A549 (cell line): ENCODE measurements around the gene DENND6A. TPM values are rescaled to one million over a fixed set of nuclear protein-coding genes. Genes with fewer than 3 reads are reported as not detected.

Experiments used
- ATAC-seq, 2 experiments: fragments of 200-7000 bp in 1 of 2; fragments of >200 bp in 1 of 2; cut with Nextera tagmentation in 1 of 2; cut with Tn5 transposase in 1 of 2; 3 replicates each; pipeline versions ENCODE4 v1.8.0 to v1.9.1; 2018 to 2020; ENCODE audit warnings: mild to moderate bottlenecking in 1 of 2, moderate library complexity in 1 of 2
- CTCF ChIA-PET: fragments of 300-600 bp; sonication (Branson Sonifier 250); formaldehyde crosslinking; extraction: SDS; loops from one replicate; lab custom pipeline; 2021; ENCODE audit warnings: antibody characterized with exemption, inconsistent platforms; lab: Yijun Ruan, JAX
- POLR2A ChIA-PET: fragments of 350-600 bp; formaldehyde crosslinking; extraction: SDS; loops from one replicate; lab custom pipeline; 2021; ENCODE audit warnings: antibody characterized with exemption, inconsistent platforms; lab: Yijun Ruan, JAX
- DNase-seq, 2 experiments: peaks; one replicate each; pipeline versions ENCODE4 v3.0.0 to v3.0.0-alpha.2; 2011 to 2016; ENCODE audit warnings: low read depth in 1 of 2, low spot score in 1 of 2
- FAIRE-seq: peaks from 2 replicates; lab custom pipeline; 2011; peaks lifted over from hg19 to GRCh38; lab: Jason Lieb, UNC
- H3K27ac ChIP-seq, 2 experiments: fragments of >200 bp; sonication (Bioruptor Twin); formaldehyde crosslinking; 3 replicates each; pipeline ENCODE4 v1.5.1; 2016 to 2017
- H3K4me1 ChIP-seq: fragments of >200 bp; sonication (Bioruptor Twin); formaldehyde crosslinking; 3 replicates; pipeline ENCODE4 v1.6.1; 2016
- H3K4me2 ChIP-seq: fragments of >200 bp; sonication (Bioruptor Twin); formaldehyde crosslinking; 3 replicates; pipeline ENCODE4 v1.6.1; 2016
- H3K4me3 ChIP-seq: fragments of >200 bp; sonication (Bioruptor Twin); formaldehyde crosslinking; 3 replicates; pipeline ENCODE4 v1.5.1; 2016
- H3K9me3 ChIP-seq: fragments of >200 bp; sonication (Bioruptor Twin); formaldehyde crosslinking; 3 replicates; pipeline ENCODE4 v1.6.1; 2016
- BCL3 ChIP-seq: fragments of >200 bp; sonication (Bioruptor Twin); formaldehyde crosslinking; IDR thresholded peaks from 3 replicates; pipeline ENCODE4 v1.6.1; 2016
- CBX2 ChIP-seq: fragments of 200-600 bp; sonication (generic); IDR thresholded peaks from 2 replicates; pipeline ENCODE4 v1.6.1; 2016; ENCODE audit warnings: low read depth, mild to moderate bottlenecking, borderline replicate concordance
- CEBPB ChIP-seq, 2 experiments: fragments of >200 bp in 1 of 2; sonication (Bioruptor Twin) in 1 of 2; formaldehyde crosslinking in 1 of 2; IDR thresholded peaks; 2 replicates each; pipeline ENCODE4 v1.6.1; 2012 to 2016
- CHD4 ChIP-seq: fragments of 200-600 bp; sonication (generic); IDR thresholded peaks from 2 replicates; pipeline ENCODE4 v1.6.1; 2016; ENCODE audit warnings: antibody characterized with exemption, mild to moderate bottlenecking, borderline replicate concordance
- EHMT2 ChIP-seq: fragments of 200-600 bp; sonication (generic); IDR thresholded peaks from 2 replicates; pipeline ENCODE4 v1.6.1; 2016; ENCODE audit warnings: antibody characterized with exemption, low read depth, mild to moderate bottlenecking, moderate library complexity
- ESRRA ChIP-seq: fragments of 150-350 bp; IDR thresholded peaks from 2 replicates; pipeline ENCODE4 v1.6.1; 2014; ENCODE audit warnings: mild to moderate bottlenecking, low read length, borderline replicate concordance
- FOSB ChIP-seq: fragments of 250-450 bp; sonication (Bioruptor Pico); IDR thresholded peaks from 2 replicates; pipeline ENCODE4 v1.5.0; 2020; ENCODE audit warnings: mild to moderate bottlenecking, moderate library complexity
- FOSL2 ChIP-seq, 2 experiments: fragments of 450-650 bp in 1 of 2; fragments of >200 bp in 1 of 2; sonication (Bioruptor Twin) in 1 of 2; formaldehyde crosslinking; IDR thresholded peaks; 2 replicates each; pipeline versions ENCODE4 v1.5.0 to v1.6.1; 2016 to 2020; ENCODE audit warnings: mild to moderate bottlenecking in 1 of 2, moderate library complexity in 1 of 2
- HDAC2 ChIP-seq: fragments of 200-600 bp; sonication (generic); IDR thresholded peaks from 2 replicates; pipeline ENCODE4 v1.6.1; 2016
- HMGXB4 ChIP-seq: fragments of 250-450 bp; sonication (Bioruptor Pico); IDR thresholded peaks from 2 replicates; pipeline ENCODE4 v1.5.0; 2021; ENCODE audit warnings: mild to moderate bottlenecking, moderate library complexity, borderline replicate concordance
- JUN ChIP-seq, 2 experiments: fragments of >200 bp; sonication (Bioruptor Twin); formaldehyde crosslinking; IDR thresholded peaks; 2 replicates in 1 of 2; 3 replicates in 1 of 2; pipeline ENCODE4 v1.6.1; 2016 to 2017
- MYC ChIP-seq: IDR thresholded peaks from 2 replicates; pipeline ENCODE4 v1.6.1; 2012; ENCODE audit warnings: mild to moderate bottlenecking, inconsistent platforms, low read length, improper control_type of control experiment, borderline replicate concordance
- NFE2L2 ChIP-seq: fragments of 150-350 bp; conservative IDR thresholded peaks from 2 replicates; pipeline ENCODE4 v1.6.1; 2014; ENCODE audit warnings: low read length
- NPAS2 ChIP-seq: fragments of 250-450 bp; sonication (Bioruptor Pico); IDR thresholded peaks from 2 replicates; pipeline ENCODE4 v1.8.0; 2022; ENCODE audit warnings: mild to moderate bottlenecking, moderate library complexity, borderline replicate concordance
- NR3C1 ChIP-seq: fragments of >200 bp; sonication (Bioruptor Twin); formaldehyde crosslinking; IDR thresholded peaks from 3 replicates; pipeline ENCODE4 v1.6.1; 2017
- RCOR1 ChIP-seq: fragments of 150-350 bp; IDR thresholded peaks from 2 replicates; pipeline ENCODE4 v1.6.1; 2014; ENCODE audit warnings: antibody characterized with exemption, low read length, low read depth
- RFX5 ChIP-seq: fragments of 450-650 bp; IDR thresholded peaks from 2 replicates; pipeline ENCODE4 v1.7.1; 2014; ENCODE audit warnings: antibody characterized with exemption, mild to moderate bottlenecking, moderate library complexity
- TFCP2L1 ChIP-seq: fragments of 250-450 bp; sonication (Bioruptor Pico); IDR thresholded peaks from 2 replicates; pipeline ENCODE4 v1.5.0; 2021; ENCODE audit warnings: mild to moderate bottlenecking
- ZSCAN20 ChIP-seq: fragments of 250-450 bp; sonication (Bioruptor Pico); IDR thresholded peaks from 2 replicates; pipeline ENCODE4 v1.8.0; 2022; ENCODE audit warnings: mild to moderate bottlenecking, moderate library complexity
- WGBS: methylation state at CpG from one replicate; pipeline ENCODE4 v1.1.6; 2017; ENCODE audit errors: missing lambda C conversion rate; 5-methylcytosine and 5-hydroxymethylcytosine counted together
- polyA plus RNA-seq, 4 experiments: library from polyadenylated mRNA; depleted of rRNA in 3 of 4; stranded (reverse); fragments of >200 nt; fragmentation: RNase III in 1 of 4; extraction: RNeasy Plus Mini Kit Qiagen cat#74134 plus additional on column Dnase treatment in 1 of 4; gene quantifications; 2 replicates in 3 of 4; 3 replicates in 1 of 4; pipeline ENCODE4 v1.2.3, GENCODE V29; 2011 to 2017
- TF ChIP-seq, protein P1 (sequence below): fragments of 450-650 bp; IDR thresholded peaks from 2 replicates; pipeline ENCODE4 v1.6.1; 2014; ENCODE audit warnings: antibody characterized with exemption
- TF ChIP-seq, protein P2 (sequence below): fragments of >200 bp; sonication (Bioruptor Twin); formaldehyde crosslinking; IDR thresholded peaks from 2 replicates; pipeline ENCODE4 v1.6.1; 2016

DENND6A gene
- polyA plus RNA-seq, 2 of the 4 experiments (the other 2 are of a cell fraction): 5.4 to 18.1 TPM

DNA sequence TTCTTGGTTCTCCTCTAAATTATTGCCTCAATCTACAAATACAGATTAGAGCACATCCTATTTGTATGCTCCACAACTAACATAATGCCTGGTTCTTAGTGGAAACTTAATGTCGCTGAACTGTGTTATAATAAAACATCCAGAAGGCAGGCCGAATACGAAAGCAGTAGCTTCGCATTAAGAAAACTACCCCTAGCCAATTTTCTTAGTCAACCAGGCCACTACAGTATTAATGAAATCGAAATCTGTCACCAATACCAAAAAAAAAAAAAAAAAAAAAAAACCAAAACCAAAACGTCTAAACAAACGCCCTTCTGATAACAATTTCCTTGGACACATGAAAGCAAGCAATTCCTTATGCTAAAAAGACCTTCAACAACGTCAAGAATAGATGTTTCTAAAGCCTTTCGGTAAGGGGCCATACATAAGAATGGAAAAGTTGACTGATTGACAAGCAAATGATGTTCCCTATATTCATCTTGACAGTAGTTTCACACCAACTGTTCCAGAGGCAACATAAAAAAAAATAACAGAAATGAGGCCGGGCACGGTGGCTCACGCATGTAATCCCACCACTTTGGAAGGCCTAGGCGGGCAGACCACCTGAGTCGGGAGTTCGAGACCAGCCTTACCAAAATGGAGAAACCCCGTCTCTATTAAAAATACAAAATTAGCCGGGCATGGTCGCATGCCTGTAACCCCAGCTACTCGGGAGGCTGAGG lies 1.3 kb downstream of the DENND6A start:
- ATAC-seq (no peak), DNase-seq (no peak), FAIRE-seq (no peak)
- H3K9me3 ChIP-seq: no peaks in the 10 kb centered on the region
- H3K4me1 ChIP-seq: peaks cover 21% of the 10 kb centered on the region; the same call in 2 of the 3 replicates
- peak overlapping the region; percentile 76 for H3K4me2 ChIP-seq
- no peak for TF ChIP-seq MYC
- no peak for TF ChIP-seq HMGXB4 (CRISPR knock-in tag)
- no peak for TF ChIP-seq BCL3
- TF ChIP-seq CHD4: no peak
- TF ChIP-seq NFE2L2: no peak
- no peak for TF ChIP-seq FOSL2 (IDR thresholded peaks at IDR 0.05)
- TF ChIP-seq FOSL2 (CRISPR knock-in tag; IDR thresholded peaks at IDR 0.05): no peak
- TF ChIP-seq NPAS2 (CRISPR knock-in tag): no peak
- no peak for TF ChIP-seq HDAC2
- no peak for TF ChIP-seq RCOR1
- ChIA-PET POLR2A (interaction anchor here (0.7 to 1.7 kb wide), 3 partner anchors 64 to 526 kb away, joined by 3 to 15 read pairs (median 8); partner anchors contain the start of gene SLMAP), CTCF (interaction anchor here (1.2 kb wide), 1 partner anchor 10 kb away, joined by 3 read pairs; no protein-coding TSS in a partner anchor)
- H3K4me3 ChIP-seq: peak overlapping the region; percentile 62
- 20% methylated on average over 19 of the region's 19 CpGs for whole genome bisulfite sequencing
- peak overlapping the region; percentile 93 to 99 for H3K27ac ChIP-seq

- ChIA-PET POLR2A (no interaction called here), CTCF (interaction anchor here (0.6 to 1.5 kb wide), 2 partner anchors 10 to 13 kb away, joined by 4 read pairs; no protein-coding TSS in a partner anchor)
- H3K4me1 ChIP-seq: peaks cover 21% of the 10 kb centered on the region; the same call in 2 of the 3 replicates
- WGBS: 75% methylated on average over 4 of the region's 4 CpGs
- H3K4me2 ChIP-seq: no peak overlapping the region
- no peak overlapping the region for H3K27ac ChIP-seq
- DNase-seq (no peak), ATAC-seq (no peak), FAIRE-seq (no peak)
- no peaks in the 10 kb centered on the region for H3K9me3 ChIP-seq
- TF ChIP-seq CBX2 (no peak), HDAC2 (no peak), RFX5 (no peak), RCOR1 (no peak), TFCP2L1 (CRISPR knock-in tag) (no peak), ZSCAN20 (no peak), JUN (IDR thresholded peaks at IDR 0.05) (no peak), ESRRA (no peak), FOSB (CRISPR knock-in tag) (no peak), NPAS2 (CRISPR knock-in tag) (no peak), EHMT2 (no peak), NR3C1 (no peak), CEBPB (IDR thresholded peaks at IDR 0.05) (no peak)
- TF ChIP-seq, protein P1, sequence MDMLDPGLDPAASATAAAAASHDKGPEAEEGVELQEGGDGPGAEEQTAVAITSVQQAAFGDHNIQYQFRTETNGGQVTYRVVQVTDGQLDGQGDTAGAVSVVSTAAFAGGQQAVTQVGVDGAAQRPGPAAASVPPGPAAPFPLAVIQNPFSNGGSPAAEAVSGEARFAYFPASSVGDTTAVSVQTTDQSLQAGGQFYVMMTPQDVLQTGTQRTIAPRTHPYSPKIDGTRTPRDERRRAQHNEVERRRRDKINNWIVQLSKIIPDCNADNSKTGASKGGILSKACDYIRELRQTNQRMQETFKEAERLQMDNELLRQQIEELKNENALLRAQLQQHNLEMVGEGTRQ: no peak
- TF ChIP-seq, protein P2, sequence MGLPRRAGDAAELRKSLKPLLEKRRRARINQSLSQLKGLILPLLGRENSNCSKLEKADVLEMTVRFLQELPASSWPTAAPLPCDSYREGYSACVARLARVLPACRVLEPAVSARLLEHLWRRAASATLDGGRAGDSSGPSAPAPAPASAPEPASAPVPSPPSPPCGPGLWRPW: no peak
- no peak overlapping the region for H3K4me3 ChIP-seq
These were observed 3.4 kb downstream of the DENND6A start for GRCh38 chr3:57689367-57690053.
